H1 (cell line): ENCODE measurements around the gene UBE2H. TPM values are rescaled to one million over a fixed set of nuclear protein-coding genes. Genes with fewer than 3 reads are reported as not detected.

Experiments
- CTCF ChIA-PET: fragments of 300-600 bp; sonication (Branson Sonifier 250); formaldehyde crosslinking; loops from one replicate; lab custom pipeline; 2021; ENCODE audit not compliant: partially characterized antibody; lab: Charles Lee
- POLR2A ChIA-PET: fragments of 300-600 bp; sonication (Branson Sonifier 250); formaldehyde crosslinking; loops from one replicate; lab custom pipeline; 2021; ENCODE audit warnings: inconsistent platforms; ENCODE audit not compliant: partially characterized antibody; lab: Charles Lee
- DNase-seq, 2 experiments: peaks; one replicate each; pipeline versions ENCODE4 v3.0.0 to v3.0.0-alpha.2; 2010 to 2022; ENCODE audit warnings: low spot score in 2 of 2, low read depth in 1 of 2, mixed read lengths in 1 of 2
- FAIRE-seq: peaks from 2 replicates; lab custom pipeline; 2011; peaks lifted over from hg19 to GRCh38; lab: Jason Lieb, UNC
- H2AFZ ChIP-seq: 2 replicates; pipeline ENCODE4 v1.8.1; 2012; ENCODE audit warnings: low read length, inconsistent platforms
- H2AK5ac ChIP-seq: 2 replicates; pipeline ENCODE4 v1.6.1; 2013; ENCODE audit warnings: low read depth, low read length
- H2BK120ac ChIP-seq: replicated peaks from 2 replicates; pipeline ENCODE3; 2013; ENCODE audit warnings: low read depth, low read length, inconsistent platforms
- H2BK12ac ChIP-seq: 2 replicates; pipeline ENCODE4 v1.6.1; 2013; ENCODE audit warnings: low read depth, low read length
- H2BK15ac ChIP-seq: 2 replicates; pipeline ENCODE4 v1.6.1; 2013; ENCODE audit warnings: low read length
- H2BK20ac ChIP-seq: 2 replicates; pipeline ENCODE4 v1.6.1; 2013; ENCODE audit warnings: low read length
- H2BK5ac ChIP-seq: 2 replicates; pipeline ENCODE4 v1.6.1; 2013; ENCODE audit warnings: low read depth, low read length
- H3K14ac ChIP-seq: 2 replicates; pipeline ENCODE4 v1.6.1; 2013; ENCODE audit warnings: inconsistent platforms; ENCODE audit not compliant: insufficient read length
- H3K18ac ChIP-seq: 2 replicates; pipeline ENCODE4 v1.6.1; 2013; ENCODE audit warnings: low read length; ENCODE audit errors: extremely low read depth
- H3K23ac ChIP-seq: 2 replicates; pipeline ENCODE4 v1.6.1; 2013; ENCODE audit warnings: inconsistent platforms; ENCODE audit not compliant: insufficient read length
- H3K23me2 ChIP-seq: 2 replicates; pipeline ENCODE4 v1.6.1; 2013; ENCODE audit warnings: low read depth, low read length
- H3K27ac ChIP-seq: 2 replicates; pipeline ENCODE4 v1.6.1; 2011; ENCODE audit warnings: low read depth, low read length, inconsistent platforms
- H3K27me3 ChIP-seq, 4 experiments: replicated peaks in 1 of 4; 1 replicate in 1 of 4; 2 replicates in 3 of 4; pipeline versions ENCODE4 v1.6.1 to v1.8.1; 2011 to 2013; ENCODE audit warnings: low read length in 3 of 4, mild to moderate bottlenecking in 3 of 4, inconsistent platforms in 2 of 4, mixed read lengths in 2 of 4, moderate library complexity in 1 of 4; ENCODE audit not compliant: control insufficient read depth in 3 of 4, insufficient read depth in 3 of 4; ENCODE audit errors: extremely low read depth in 1 of 4
- H3K36me3 ChIP-seq, 4 experiments: 2 replicates each; pipeline versions ENCODE4 v1.6.1 to v1.8.1; 2011 to 2013; ENCODE audit warnings: mild to moderate bottlenecking in 4 of 4, low read length in 3 of 4, moderate library complexity in 2 of 4, control low read depth in 1 of 4, inconsistent platforms in 1 of 4; ENCODE audit not compliant: insufficient read depth in 4 of 4, control insufficient read depth in 2 of 4
- H3K4ac ChIP-seq: replicated peaks from 2 replicates; pipeline ENCODE3; 2013; ENCODE audit warnings: low read length, low read depth, mixed read lengths, inconsistent platforms; ENCODE audit not compliant: insufficient read length
- H3K4me1 ChIP-seq, 4 experiments: replicated peaks in 1 of 4; 1 replicate in 1 of 4; 2 replicates in 3 of 4; pipeline versions ENCODE4 v1.6.1 to v1.8.1; 2011 to 2013; ENCODE audit warnings: low read length in 3 of 4, inconsistent platforms in 2 of 4, mixed read lengths in 1 of 4; ENCODE audit not compliant: insufficient read depth in 4 of 4, control insufficient read depth in 3 of 4
- H3K4me2 ChIP-seq, 2 experiments: 2 replicates each; pipeline versions ENCODE4 v1.6.1 to v1.8.1; 2011 to 2013; ENCODE audit warnings: low read depth in 2 of 2, low read length in 2 of 2, control low read depth in 1 of 2, inconsistent platforms in 1 of 2, mild to moderate bottlenecking in 1 of 2; ENCODE audit not compliant: insufficient read depth in 1 of 2
- H3K4me3 ChIP-seq, 4 experiments: fragments of 200-600, 300-600 bp in 1 of 4; sonication (generic), shearing (Covaris generic), sonication (Bioruptor Twin) in 1 of 4; 2 replicates each; pipeline versions ENCODE4 v1.5.1 to v1.8.1; 2011 to 2016; ENCODE audit warnings: low read length in 4 of 4, low read depth in 3 of 4, control low read depth in 2 of 4, inconsistent platforms in 2 of 4, mild to moderate bottlenecking in 2 of 4, mixed read lengths in 1 of 4, moderate library complexity in 1 of 4; ENCODE audit not compliant: insufficient read depth in 2 of 4; ENCODE audit errors: extremely low read depth in 1 of 4
- H3K56ac ChIP-seq: replicated peaks from 2 replicates; pipeline ENCODE3; 2013; ENCODE audit warnings: low read depth, mild to moderate bottlenecking, mixed read lengths, low read length, inconsistent platforms; ENCODE audit not compliant: insufficient read length
- H3K79me1 ChIP-seq: 2 replicates; pipeline ENCODE4 v1.6.1; 2013; ENCODE audit warnings: low read depth, low read length, control low read depth
- H3K79me2 ChIP-seq, 2 experiments: 2 replicates each; pipeline versions ENCODE4 v1.6.1 to v1.8.1; 2012 to 2013; ENCODE audit warnings: low read length in 2 of 2, mild to moderate bottlenecking in 2 of 2, inconsistent platforms in 1 of 2; ENCODE audit not compliant: insufficient read depth in 2 of 2, control insufficient read depth in 1 of 2
- H3K9ac ChIP-seq, 4 experiments: replicated peaks in 1 of 4; 1 replicate in 1 of 4; 2 replicates in 3 of 4; pipeline versions ENCODE4 v1.6.1 to v1.8.1; 2011 to 2013; ENCODE audit warnings: low read depth in 3 of 4, low read length in 3 of 4, control low read depth in 2 of 4, mild to moderate bottlenecking in 2 of 4, moderate library complexity in 2 of 4, inconsistent platforms in 1 of 4; ENCODE audit errors: extremely low read depth in 1 of 4
- H3K9me3 ChIP-seq, 2 experiments: 2 replicates each; pipeline versions ENCODE4 v1.6.1 to v1.8.1; 2012 to 2013; ENCODE audit warnings: mild to moderate bottlenecking in 2 of 2, moderate library complexity in 2 of 2, control low read depth in 1 of 2, inconsistent platforms in 1 of 2, low read depth in 1 of 2, low read length in 1 of 2, mixed read lengths in 1 of 2; ENCODE audit not compliant: insufficient read depth in 2 of 2
- H4K20me1 ChIP-seq, 2 experiments: replicated peaks in 1 of 2; 2 replicates each; pipeline versions ENCODE3 to v1.8.1; 2011 to 2013; ENCODE audit warnings: inconsistent platforms in 2 of 2, low read length in 2 of 2, mild to moderate bottlenecking in 1 of 2; ENCODE audit not compliant: insufficient read depth in 2 of 2, control insufficient read depth in 1 of 2
- H4K5ac ChIP-seq: 2 replicates; pipeline ENCODE4 v1.6.1; 2013; ENCODE audit warnings: low read length, low read depth, mixed read lengths, inconsistent platforms; ENCODE audit not compliant: insufficient read length
- H4K8ac ChIP-seq: 2 replicates; pipeline ENCODE4 v1.8.0; 2013; ENCODE audit warnings: mild to moderate bottlenecking, moderate library complexity, low read length, inconsistent platforms; ENCODE audit not compliant: insufficient read depth; ENCODE audit errors: extremely low read depth
- H4K91ac ChIP-seq: replicated peaks from 2 replicates; pipeline ENCODE3; 2013; ENCODE audit warnings: low read length, mixed read lengths, inconsistent platforms; ENCODE audit not compliant: insufficient read length
- BRCA1 ChIP-seq: IDR thresholded peaks from 2 replicates; pipeline ENCODE4 v1.6.1; 2012; ENCODE audit warnings: low read depth, low read length, improper control_type of control experiment
- CEBPB ChIP-seq: IDR thresholded peaks from 2 replicates; pipeline ENCODE4 v1.6.1; 2012; ENCODE audit warnings: low read depth, low read length
- CTBP2 ChIP-seq: IDR thresholded peaks from 2 replicates; pipeline ENCODE4 v1.7.0; 2011; ENCODE audit warnings: borderline replicate concordance, mild to moderate bottlenecking, moderate library complexity, mixed read lengths, low read length; ENCODE audit not compliant: insufficient read depth, insufficient read length
- FOSL1 ChIP-seq: IDR thresholded peaks from 2 replicates; pipeline ENCODE4 v1.6.1; 2011; ENCODE audit warnings: mild to moderate bottlenecking, low read depth, low read length, moderate library complexity; ENCODE audit not compliant: insufficient read depth
- GABPA ChIP-seq: IDR thresholded peaks from 2 replicates; pipeline ENCODE4 v1.6.1; 2011; ENCODE audit warnings: mild to moderate bottlenecking, low read length, moderate library complexity, borderline replicate concordance; ENCODE audit not compliant: insufficient read depth
- MAFK ChIP-seq: IDR thresholded peaks from 2 replicates; pipeline ENCODE4 v1.6.1; 2012; ENCODE audit warnings: low read depth, mild to moderate bottlenecking, improper control_type of control experiment, low read length
- PHF8 ChIP-seq: fragments of 200-600 bp; sonication (generic); conservative IDR thresholded peaks from 2 replicates; pipeline ENCODE4 v1.7.1; 2012; ENCODE audit warnings: low read depth, mild to moderate bottlenecking, inconsistent platforms, low read length, moderate library complexity
- SAP30 ChIP-seq: fragments of 300-600 bp; sonication (generic); IDR thresholded peaks from 2 replicates; pipeline ENCODE4 v1.7.1; 2012; ENCODE audit warnings: low read length, moderate library complexity, mild to moderate bottlenecking, inconsistent platforms; ENCODE audit not compliant: insufficient read depth, insufficient replicate concordance
- SP2 ChIP-seq: IDR thresholded peaks from 2 replicates; pipeline ENCODE4 v1.6.1; 2012; ENCODE audit warnings: mild to moderate bottlenecking, low read length, inconsistent platforms
- SP4 ChIP-seq: IDR thresholded peaks from 2 replicates; pipeline ENCODE4 v1.6.1; 2012; ENCODE audit warnings: low read length, inconsistent platforms
- TAF7 ChIP-seq: optimal IDR thresholded peaks from 2 replicates; pipeline ENCODE3; 2011; ENCODE audit warnings: low read depth, mild to moderate bottlenecking, inconsistent platforms, low read length, moderate library complexity, borderline replicate concordance
- USF2 ChIP-seq: IDR thresholded peaks from 2 replicates; pipeline ENCODE4 v1.6.1; 2011; ENCODE audit warnings: low read length, improper control_type of control experiment
- ZNF274 ChIP-seq: IDR thresholded peaks from 2 replicates; pipeline ENCODE4 v1.7.0; 2012; ENCODE audit warnings: low read length, borderline replicate concordance; ENCODE audit errors: extremely low read depth
- WGBS, 2 experiments: shearing (Covaris generic) in 1 of 2; methylation state at CpG; one replicate each; pipeline versions ENCODE4 v1.1.6 to v1.1.7; 2013 to 2015; ENCODE audit warnings: low lambda C conversion rate in 2 of 2, mixed read lengths in 2 of 2, inconsistent platforms in 1 of 2, low coverage in 1 of 2, missing lambda C conversion rate in 1 of 2; ENCODE audit not compliant: insufficient replicate concordance in 2 of 2, insufficient coverage in 1 of 2, insufficient read length in 1 of 2; ENCODE audit errors: extremely low coverage in 1 of 2, missing lambda C conversion rate in 1 of 2; 5-methylcytosine and 5-hydroxymethylcytosine counted together
- polyA plus RNA-seq, 7 experiments: library from polyadenylated mRNA; depleted of rRNA in 3 of 7; stranded (reverse) in 5 of 7; unstranded in 2 of 7; fragments of >200 nt in 5 of 7; fragments of 200-250 nt in 2 of 7; gene quantifications; 1 replicate in 5 of 7; 2 replicates in 1 of 7; 4 replicates in 1 of 7; pipeline versions ENCODE4 v1.2.1 to v1.2.3, GENCODE V29; 2011 to 2013; ENCODE audit warnings: missing spikeins in 2 of 7, mixed read lengths in 2 of 7
- total RNA-seq: library from RNA; stranded (reverse); fragmentation: NEBNext Ultra II Directional; extraction: Animal tissue kit (Norgen Biotek cat#: 25700); gene quantifications from 2 replicates; pipeline ENCODE4 v1.2.1, GENCODE V29; 2021

UBE2H gene
- total and polyA plus RNA-seq, 2 of the 8 experiments (the other 6 are each of a cell fraction or from before 2014, with no cell fraction given) = 30.6 to 62.2 TPM

DNA sequence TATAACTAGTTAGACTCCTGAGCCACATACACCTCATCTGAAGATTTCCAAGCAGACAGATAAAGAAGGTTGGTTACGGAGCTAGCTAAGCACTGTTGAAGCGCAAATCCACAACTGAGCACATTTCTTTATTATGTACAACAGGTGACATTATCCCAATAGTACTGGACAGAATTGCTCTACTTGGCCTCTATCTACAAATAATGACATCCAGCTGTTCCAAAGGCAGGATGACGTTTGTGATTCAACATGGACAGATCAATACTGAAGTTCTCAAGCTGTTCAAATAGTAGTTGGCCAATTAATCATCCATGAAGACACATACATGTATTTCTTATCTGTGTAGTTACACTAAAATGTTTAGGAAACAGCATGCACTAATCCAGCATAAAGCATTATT lies 101.0 kb downstream of the UBE2H start:
- CTCF ChIA-PET = interaction anchor here (0.6 to 2.1 kb wide), 6 partner anchors 19 to 108 kb away, joined by 3 to 5 read pairs (median 4); no protein-coding TSS in a partner anchor
- Histone ChIP-seq H3K79me2 (peaks cover 0 to 11% of the 10 kb centered on the region in 2 experiments; a peak in 1 of 4 replicates), H2AFZ (no peak overlapping the region), H3K4ac (no peak overlapping the region), H3K4me3 (no peak overlapping the region), H4K20me1 (peaks cover 0 to 2% of the 10 kb centered on the region in 2 experiments), H3K79me1 (no peaks in the 10 kb centered on the region; the same call in 1 of the 2 replicates), H2BK15ac (no peak overlapping the region), H2BK20ac (no peak overlapping the region), H2AK5ac (no peak overlapping the region), H3K23ac (no peak overlapping the region), H3K4me1 (peaks cover 0 to 9% (median 3%) of the 10 kb centered on the region in 4 experiments; a peak in 5 of 7 replicates), H3K9ac (no peak overlapping the region), H3K56ac (no peak overlapping the region), H2BK120ac (no peak overlapping the region), H2BK5ac (no peak overlapping the region), H3K23me2 (no peaks in the 10 kb centered on the region), H3K18ac (no peak overlapping the region), H3K27me3 (no peaks in the 10 kb centered on the region), H3K36me3 (no peaks in the 10 kb centered on the region; a peak in 1 of 8 replicates), H4K8ac (no peak overlapping the region), H3K27ac (no peak overlapping the region), H4K5ac (no peak overlapping the region), H2BK12ac (no peak overlapping the region), H4K91ac (no peak overlapping the region), H3K4me2 (no peak overlapping the region), H3K9me3 (no peaks in the 10 kb centered on the region), H3K14ac (no peak overlapping the region)
- POLR2A ChIA-PET = interaction anchor here (0.7 to 1.7 kb wide), 3 partner anchors 11 to 86 kb away, joined by 3 to 4 read pairs (median 3); no protein-coding TSS in a partner anchor
- WGBS, 2 experiments = 87% methylated on average over 3 of the region's 3 CpGs; no CpG with 5 or more reads in 1 of the 2 experiments
- DNase-seq = no peak
- no peak for FAIRE-seq
- TF ChIP-seq SAP30 = no peak
- no peak for TF ChIP-seq ZNF274
- no peak for TF ChIP-seq MAFK
- no peak for TF ChIP-seq CEBPB
- TF ChIP-seq CTBP2 = no peak
- TF ChIP-seq GABPA = no peak
- no peak for TF ChIP-seq PHF8
- no peak for TF ChIP-seq TAF7
- no peak for TF ChIP-seq SP4
- TF ChIP-seq SP2 = no peak
- TF ChIP-seq USF2 = no peak
- no peak for TF ChIP-seq BRCA1
- TF ChIP-seq FOSL1 = no peak
